IMR-90 (cell line): ENCODE data around the gene CCDC137. TPM values are rescaled to one million over a fixed set of nuclear protein-coding genes. Genes with fewer than 3 reads are reported as not detected.

Experiments used
- ATAC-seq: fragments of 200-7000 bp; cut with Tn5 transposase; 2 replicates; pipeline ENCODE4 v1.9.1; 2020; ENCODE audit warnings: low read depth, mild to moderate bottlenecking, moderate library complexity
- BruUV-seq: library from RNA; stranded (reverse); fragments of 400-500 nt; replicated peaks from 2 replicates; lab custom pipeline; 2021; lab: Mats Ljungman, UMichigan
- CTCF ChIA-PET: fragments of 300-600 bp; formaldehyde crosslinking; extraction: SDS; loops from one replicate; lab custom pipeline; 2021; ENCODE audit warnings: antibody characterized with exemption; lab: Yijun Ruan, JAX
- POLR2A ChIA-PET: fragments of 300-600 bp; sonication (Branson Sonifier 250); formaldehyde crosslinking; loops from one replicate; lab custom pipeline; 2022; ENCODE audit warnings: antibody characterized with exemption; ENCODE audit not compliant: unreplicated experiment; lab: Charles Lee
- DNase-seq: peaks from one replicate; pipeline ENCODE4 v3.0.0; 2013
- H2AFZ ChIP-seq: replicated peaks from 2 replicates; pipeline ENCODE3; 2013; ENCODE audit warnings: low read length, mild to moderate bottlenecking; ENCODE audit not compliant: poor library complexity
- H2AK5ac ChIP-seq: 2 replicates; pipeline ENCODE4 v1.6.1; 2013; ENCODE audit warnings: low read depth, low read length, inconsistent platforms
- H2AK9ac ChIP-seq: replicated peaks from 2 replicates; pipeline ENCODE3; 2013; ENCODE audit warnings: mild to moderate bottlenecking, low read depth, low read length, moderate library complexity; ENCODE audit not compliant: poor library complexity
- H2BK120ac ChIP-seq: 2 replicates; pipeline ENCODE4 v1.6.1; 2013; ENCODE audit warnings: low read depth, low read length, inconsistent platforms
- H2BK15ac ChIP-seq: 3 replicates; pipeline ENCODE4 v1.6.1; 2013; ENCODE audit warnings: low read depth, low read length, inconsistent platforms
- H2BK20ac ChIP-seq: 2 replicates; pipeline ENCODE4 v1.6.1; 2013; ENCODE audit warnings: low read depth, mild to moderate bottlenecking, inconsistent platforms, low read length, moderate library complexity
- H2BK5ac ChIP-seq: 2 replicates; pipeline ENCODE4 v1.6.1; 2013; ENCODE audit warnings: mild to moderate bottlenecking, low read depth, low read length, inconsistent platforms; ENCODE audit not compliant: poor library complexity, severe bottlenecking
- H3K14ac ChIP-seq: replicated peaks from 2 replicates; pipeline ENCODE4 v1.6.1; 2013; ENCODE audit warnings: low read depth, low read length, inconsistent platforms
- H3K18ac ChIP-seq: 2 replicates; pipeline ENCODE4 v1.6.1; 2013; ENCODE audit warnings: low read depth, low read length, control low read depth
- H3K23ac ChIP-seq: 2 replicates; pipeline ENCODE4 v1.6.1; 2013; ENCODE audit warnings: low read depth, low read length, inconsistent platforms
- H3K27ac ChIP-seq: 2 replicates; pipeline ENCODE4 v1.5.1; 2013; ENCODE audit warnings: mild to moderate bottlenecking, control low read depth, low read length; ENCODE audit not compliant: insufficient read depth
- H3K27me3 ChIP-seq: 2 replicates; pipeline ENCODE4 v1.6.1; 2013; ENCODE audit warnings: low read length; ENCODE audit not compliant: control insufficient read depth, insufficient read depth
- H3K36me3 ChIP-seq: 2 replicates; pipeline ENCODE4 v1.6.1; 2013; ENCODE audit warnings: low read length, mixed read lengths; ENCODE audit not compliant: control insufficient read depth, insufficient read depth
- H3K4ac ChIP-seq: 2 replicates; pipeline ENCODE4 v1.6.1; 2013; ENCODE audit warnings: low read depth, low read length, inconsistent platforms
- H3K4me1 ChIP-seq: 2 replicates; pipeline ENCODE4 v1.6.1; 2013; ENCODE audit warnings: low read length, mixed read lengths; ENCODE audit not compliant: control insufficient read depth, insufficient read depth
- H3K4me2 ChIP-seq: 2 replicates; pipeline ENCODE4 v1.6.1; 2013; ENCODE audit warnings: low read depth, mild to moderate bottlenecking, control low read depth, low read length, moderate library complexity
- H3K4me3 ChIP-seq: 2 replicates; pipeline ENCODE4 v1.5.1; 2013; ENCODE audit warnings: low read depth, mild to moderate bottlenecking, control low read depth, low read length, moderate library complexity; ENCODE audit not compliant: insufficient read depth
- H3K56ac ChIP-seq: 2 replicates; pipeline ENCODE4 v1.6.1; 2013; ENCODE audit warnings: low read length, inconsistent platforms; ENCODE audit not compliant: insufficient read depth; ENCODE audit errors: extremely low read depth
- H3K79me1 ChIP-seq, 2 experiments: 2 replicates each; pipeline ENCODE4 v1.6.1; 2013; ENCODE audit warnings: low read length in 2 of 2, inconsistent platforms in 1 of 2, low read depth in 1 of 2
- H3K9ac ChIP-seq: 2 replicates; pipeline ENCODE4 v1.6.1; 2013; ENCODE audit warnings: low read depth, low read length, control low read depth
- H3K9me1 ChIP-seq: 2 replicates; pipeline ENCODE4 v1.6.1; 2013; ENCODE audit warnings: low read length, inconsistent platforms; ENCODE audit not compliant: insufficient read depth
- H3K9me3 ChIP-seq: 2 replicates; pipeline ENCODE4 v1.6.1; 2013; ENCODE audit warnings: low read length; ENCODE audit not compliant: control insufficient read depth, insufficient read depth
- H4K20me1 ChIP-seq: 2 replicates; pipeline ENCODE4 v1.6.1; 2013; ENCODE audit warnings: low read length, inconsistent platforms; ENCODE audit not compliant: insufficient read depth
- H4K5ac ChIP-seq: 2 replicates; pipeline ENCODE4 v1.6.1; 2013; ENCODE audit warnings: mild to moderate bottlenecking, low read depth, low read length, control low read depth
- H4K8ac ChIP-seq, 2 experiments: 2 replicates each; pipeline ENCODE4 v1.6.1; 2013; ENCODE audit warnings: low read depth in 2 of 2, low read length in 2 of 2, control low read depth in 1 of 2, inconsistent platforms in 1 of 2
- H4K91ac ChIP-seq: 2 replicates; pipeline ENCODE4 v1.6.1; 2013; ENCODE audit warnings: low read depth, low read length, inconsistent platforms; ENCODE audit not compliant: insufficient read depth
- BHLHE40 ChIP-seq: fragments of 150-350 bp; IDR thresholded peaks from 2 replicates; pipeline ENCODE4 v1.6.1; 2016; ENCODE audit warnings: mild to moderate bottlenecking, low read depth, low read length
- CEBPB ChIP-seq: IDR thresholded peaks from 2 replicates; pipeline ENCODE4 v1.6.1; 2012; ENCODE audit warnings: low read depth, low read length, improper control_type of control experiment
- CHD1 ChIP-seq: IDR thresholded peaks from 2 replicates; pipeline ENCODE4 v1.6.1; 2012; ENCODE audit warnings: low read depth, low read length, improper control_type of control experiment
- CTCF ChIP-seq: conservative IDR thresholded peaks from 2 replicates; pipeline ENCODE4 v1.5.1; 2012; ENCODE audit warnings: mild to moderate bottlenecking, low read depth, low read length, improper control_type of control experiment
- ELK1 ChIP-seq: fragments of 150-350 bp; IDR thresholded peaks from 2 replicates; pipeline ENCODE4 v1.6.1; 2016; ENCODE audit warnings: low read depth, mild to moderate bottlenecking, low read length, moderate library complexity, borderline replicate concordance
- FOS ChIP-seq: fragments of 150-350 bp; IDR thresholded peaks from 2 replicates; pipeline ENCODE4 v1.6.1; 2016; ENCODE audit warnings: low read depth, low read length
- MAFK ChIP-seq: IDR thresholded peaks from 2 replicates; pipeline ENCODE4 v1.6.1; 2012; ENCODE audit warnings: low read depth, low read length, improper control_type of control experiment
- MAZ ChIP-seq: IDR thresholded peaks from 2 replicates; pipeline ENCODE4 v1.6.1; 2012; ENCODE audit warnings: low read depth, mild to moderate bottlenecking, low read length, improper control_type of control experiment, moderate library complexity, borderline replicate concordance
- MXI1 ChIP-seq: IDR thresholded peaks from 2 replicates; pipeline ENCODE4 v1.6.1; 2012; ENCODE audit warnings: low read depth, mild to moderate bottlenecking, low read length, moderate library complexity, borderline replicate concordance
- NFE2L2 ChIP-seq: fragments of 150-350 bp; IDR thresholded peaks from 2 replicates; pipeline ENCODE4 v1.6.1; 2016; ENCODE audit warnings: low read depth, mild to moderate bottlenecking, low read length
- POLR2A ChIP-seq: IDR thresholded peaks from 2 replicates; pipeline ENCODE4 v1.6.1; 2012; ENCODE audit warnings: mild to moderate bottlenecking, low read depth, low read length
- RAD21 ChIP-seq: IDR thresholded peaks from 2 replicates; pipeline ENCODE4 v1.6.1; 2012; ENCODE audit warnings: low read length, improper control_type of control experiment
- RCOR1 ChIP-seq: IDR thresholded peaks from 2 replicates; pipeline ENCODE4 v1.6.1; 2012; ENCODE audit warnings: mild to moderate bottlenecking, low read length, improper control_type of control experiment; ENCODE audit not compliant: insufficient replicate concordance
- RFX5 ChIP-seq: IDR thresholded peaks from 2 replicates; pipeline ENCODE4 v1.8.0; 2012; ENCODE audit warnings: low read depth, mild to moderate bottlenecking, low read length, moderate library complexity
- SMC3 ChIP-seq: fragments of 150-350 bp; IDR thresholded peaks from 2 replicates; pipeline ENCODE4 v1.6.1; 2016; ENCODE audit warnings: low read depth, mild to moderate bottlenecking, antibody characterized with exemption, low read length, moderate library complexity
- USF2 ChIP-seq: fragments of 150-350 bp; IDR thresholded peaks from 2 replicates; pipeline ENCODE4 v1.6.1; 2017; ENCODE audit warnings: mild to moderate bottlenecking, antibody characterized with exemption, low read length, low read depth
- WGBS, 2 experiments: methylation state at CpG; one replicate each; pipeline versions ENCODE4 v1.1.5 to v1.1.7; 2013; ENCODE audit warnings: missing lambda C conversion rate in 2 of 2; ENCODE audit not compliant: insufficient read length in 1 of 2; ENCODE audit errors: extremely low coverage in 2 of 2; 5-methylcytosine and 5-hydroxymethylcytosine counted together
- dilution Hi-C: fragments of 300-500 bp; cut with HindIII; formaldehyde crosslinking; loops from one replicate; pipeline ENCODE4 v1.14.3; 2018; ENCODE audit warnings: low sequenced_read_pairs; ENCODE audit not compliant: unreplicated experiment
- in situ Hi-C: fragments of 300-500 bp; cut with MboI; formaldehyde crosslinking; loops from 3 replicates; pipeline ENCODE4 v1.14.3; 2019; ENCODE audit warnings: low sequenced_read_pairs, inconsistent platforms, mixed read lengths
- intact Hi-C: fragments of 100-400 bp; cut with micrococcal nuclease; formaldehyde crosslinking; loops from 2 replicates; pipeline ENCODE4 v1.10.0; 2022
- polyA plus RNA-seq, 3 experiments: library from polyadenylated mRNA; depleted of rRNA; stranded (reverse); fragments of >200 nt; gene quantifications; 2 replicates each; pipeline ENCODE4 v1.2.3, GENCODE V29; 2012; ENCODE audit warnings: low replicate concordance in 1 of 3
- total RNA-seq: library from RNA; depleted of rRNA; stranded (reverse); fragments of >200 nt; gene quantifications from 2 replicates; pipeline ENCODE4 v1.2.3, GENCODE V29; 2012

The CCDC137 gene
- total and polyA plus RNA-seq, 2 of the 4 experiments (the other 2 are of a cell fraction) = 7.5 to 18.4 TPM

- dilution Hi-C loops = no loop called here
Measured at GRCh38 chr17:81647640-81648012, 18.9 kb upstream of the CCDC137 start.

More at GRCh38 chr17:81647640-81648012, 18.9 kb upstream of the CCDC137 start:
- POLR2A ChIA-PET = no interaction called here
- Histone ChIP-seq H2BK5ac (no peak overlapping the region), H4K5ac (no peak overlapping the region), H4K91ac (no peak overlapping the region), H3K4me1 (peaks cover 6% of the 10 kb centered on the region), H2BK120ac (no peak overlapping the region), H3K9me1 (peaks cover 12% of the 10 kb centered on the region), H3K4me2 (no peak overlapping the region), H4K8ac (no peak overlapping the region), H3K14ac (no peak overlapping the region), H3K4ac (no peak overlapping the region), H3K18ac (no peak overlapping the region), H3K79me1 (peaks cover 0 to 1% of the 10 kb centered on the region in 2 experiments; a peak in 1 of 4 replicates), H3K9ac (no peak overlapping the region), H2BK15ac (no peak overlapping the region), H3K27me3 (peaks cover 19% of the 10 kb centered on the region), H2BK20ac (no peak overlapping the region), H3K23ac (no peak overlapping the region), H3K4me3 (no peak overlapping the region), H3K27ac (no peak overlapping the region), H3K36me3 (0 out of 2 replicates have a peak, but pooled peaks cover 2% of the 10 kb centered on the region), H4K20me1 (peaks cover 3% of the 10 kb centered on the region; the same call in 1 of the 2 replicates), H2AFZ (peak overlapping the region; percentile 13), H2AK9ac (no peak overlapping the region), H3K56ac (no peak overlapping the region), H3K9me3 (peaks cover 8% of the 10 kb centered on the region; the same call in 1 of the 2 replicates), H2AK5ac (no peak overlapping the region)
- CTCF ChIA-PET = no interaction called here
- intact Hi-C loops (no loop called here), in situ Hi-C loops (no loop called here)
- no TSS peak for BruUV-seq
- TF ChIP-seq CHD1 (no peak), MAFK (no peak), USF2 (no peak), RFX5 (no peak), POLR2A (no peak), CTCF (no peak), RAD21 (no peak), MXI1 (no peak), NFE2L2 (no peak), SMC3 (no peak), ELK1 (no peak), RCOR1 (no peak), MAZ (no peak), CEBPB (no peak), FOS (no peak), BHLHE40 (no peak)
- 4% methylated on average over 12 of the region's 21 CpGs; no CpG with 5 or more reads in 1 of the 2 experiments for WGBS, 2 experiments
- DNase-seq (no peak), ATAC-seq (no peak)
